T-helper 1 cell treated with Interleukin-12 subunit alpha and Interleukin-12 subunit beta and Interleukin-4 antibody, amounts not matched to agents 30 ng/mL and 1 ng/mL, for 36 hours (primary cell): ENCODE results near the gene RPTN. TPM values are rescaled to one million over a fixed set of nuclear protein-coding genes. Genes with fewer than 3 reads are reported as not detected.

ENCODE experiments used
- intact Hi-C: fragments of 100-400 bp; cut with micrococcal nuclease; formaldehyde crosslinking; loops from one replicate; pipeline ENCODE4 v1.15.1; 2024
- total RNA-seq: library from RNA; stranded (reverse); gene quantifications from 2 replicates; pipeline ENCODE4 v1.2.3, GENCODE V29; 2022

RPTN gene, protein sequence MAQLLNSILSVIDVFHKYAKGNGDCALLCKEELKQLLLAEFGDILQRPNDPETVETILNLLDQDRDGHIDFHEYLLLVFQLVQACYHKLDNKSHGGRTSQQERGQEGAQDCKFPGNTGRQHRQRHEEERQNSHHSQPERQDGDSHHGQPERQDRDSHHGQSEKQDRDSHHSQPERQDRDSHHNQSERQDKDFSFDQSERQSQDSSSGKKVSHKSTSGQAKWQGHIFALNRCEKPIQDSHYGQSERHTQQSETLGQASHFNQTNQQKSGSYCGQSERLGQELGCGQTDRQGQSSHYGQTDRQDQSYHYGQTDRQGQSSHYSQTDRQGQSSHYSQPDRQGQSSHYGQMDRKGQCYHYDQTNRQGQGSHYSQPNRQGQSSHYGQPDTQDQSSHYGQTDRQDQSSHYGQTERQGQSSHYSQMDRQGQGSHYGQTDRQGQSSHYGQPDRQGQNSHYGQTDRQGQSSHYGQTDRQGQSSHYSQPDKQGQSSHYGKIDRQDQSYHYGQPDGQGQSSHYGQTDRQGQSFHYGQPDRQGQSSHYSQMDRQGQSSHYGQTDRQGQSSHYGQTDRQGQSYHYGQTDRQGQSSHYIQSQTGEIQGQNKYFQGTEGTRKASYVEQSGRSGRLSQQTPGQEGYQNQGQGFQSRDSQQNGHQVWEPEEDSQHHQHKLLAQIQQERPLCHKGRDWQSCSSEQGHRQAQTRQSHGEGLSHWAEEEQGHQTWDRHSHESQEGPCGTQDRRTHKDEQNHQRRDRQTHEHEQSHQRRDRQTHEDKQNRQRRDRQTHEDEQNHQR
- total RNA-seq = not detected in 2 replicates

DNA sequence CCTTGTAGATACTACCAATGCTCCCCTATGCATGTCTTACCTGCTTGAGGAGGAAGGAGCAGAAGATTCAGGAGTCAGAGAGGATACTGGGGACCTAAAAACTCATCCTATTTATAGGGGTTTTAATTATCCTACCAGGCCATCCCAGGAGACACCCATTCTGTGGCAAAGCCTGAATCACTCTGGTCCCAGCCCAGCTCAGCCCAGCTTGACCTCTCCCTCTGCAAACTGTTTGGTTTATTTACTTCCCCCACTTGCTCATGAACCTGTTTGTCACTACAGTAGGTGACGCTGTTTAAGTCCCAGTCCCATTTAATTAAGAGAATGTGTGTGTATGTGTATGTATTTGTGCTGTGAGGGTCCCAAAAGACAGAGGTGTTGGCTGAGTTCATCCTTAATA is at the start of gene RPTN:
Gene RPTN, minus strand, starts transcription at position 85 of the 400 bp plus-strand sequence. CDS start 1,339 bp downstream, outside the sequence.
- intact Hi-C loops = no loop called here

DNA sequence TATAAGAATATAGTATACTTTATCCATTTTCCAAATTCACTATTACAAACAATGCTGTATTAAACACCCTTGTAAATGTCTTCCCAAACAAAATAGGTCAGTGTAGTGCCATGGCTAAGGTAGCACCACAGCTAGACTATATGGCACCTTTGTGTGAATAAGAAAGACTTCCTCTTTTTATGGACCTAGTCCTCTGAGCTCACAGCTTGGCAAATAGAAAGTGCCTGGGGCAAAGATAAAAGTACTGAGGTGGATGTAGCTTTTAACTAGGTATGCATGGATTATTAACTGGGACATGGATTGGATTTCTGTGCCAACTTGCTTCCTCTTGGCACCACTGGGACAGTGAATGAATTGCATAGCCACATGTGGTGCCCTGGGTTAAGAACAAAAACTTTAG is 40.0 kb upstream of the RPTN start:
- intact Hi-C loops = no loop called here

DNA sequence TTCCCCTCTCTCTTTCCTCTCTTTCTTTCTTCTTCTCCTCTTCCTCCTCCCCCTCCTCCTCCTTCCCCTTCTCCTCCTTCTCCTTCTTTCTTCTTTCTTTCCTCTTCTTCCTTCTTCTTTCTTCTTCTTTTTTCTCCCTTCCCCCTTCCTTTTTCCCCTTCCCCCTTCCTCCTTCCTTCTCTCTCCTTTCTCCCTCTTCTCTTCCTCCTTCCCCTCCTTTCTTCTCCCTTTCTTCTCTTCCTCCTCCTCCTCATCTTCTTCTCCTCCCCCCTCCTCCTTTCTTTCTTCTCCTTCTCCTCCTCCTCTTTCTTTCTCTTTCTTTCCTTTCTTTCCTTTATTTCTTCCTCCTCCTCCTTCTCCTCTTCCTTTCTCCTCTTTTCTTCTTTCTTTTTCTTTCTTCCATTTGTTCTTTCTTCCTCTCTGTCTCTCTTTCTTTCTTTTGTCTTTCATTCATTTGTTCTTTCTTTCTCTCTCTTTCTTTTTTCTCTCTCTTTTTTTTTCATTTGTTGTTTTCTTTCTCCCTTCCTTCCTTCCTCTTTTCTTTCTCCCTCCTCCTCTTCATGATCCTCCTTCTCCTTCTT is 38.4 kb upstream of the RPTN start:
- intact Hi-C loops = no loop called here

DNA sequence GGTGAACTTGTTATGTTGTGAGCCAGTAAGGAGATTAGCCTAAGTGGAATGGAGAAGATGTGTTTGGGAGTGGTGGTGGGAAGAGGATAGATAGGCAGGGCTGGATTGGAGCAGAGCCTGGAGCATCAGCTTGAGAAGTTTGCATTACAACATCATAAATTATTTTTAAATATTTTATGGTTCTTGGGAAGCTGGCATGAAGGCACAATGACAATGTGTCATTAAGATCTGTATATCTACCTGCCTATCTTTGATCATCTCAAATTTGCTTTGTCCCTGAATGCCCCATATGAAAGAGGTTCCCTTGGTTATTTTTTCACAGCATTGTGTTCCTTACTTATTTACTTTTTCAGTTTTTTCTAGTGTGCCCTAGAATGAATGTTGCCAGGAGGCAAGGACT is 32.7 kb upstream of the RPTN start:
- intact Hi-C loops = no loop called here

DNA sequence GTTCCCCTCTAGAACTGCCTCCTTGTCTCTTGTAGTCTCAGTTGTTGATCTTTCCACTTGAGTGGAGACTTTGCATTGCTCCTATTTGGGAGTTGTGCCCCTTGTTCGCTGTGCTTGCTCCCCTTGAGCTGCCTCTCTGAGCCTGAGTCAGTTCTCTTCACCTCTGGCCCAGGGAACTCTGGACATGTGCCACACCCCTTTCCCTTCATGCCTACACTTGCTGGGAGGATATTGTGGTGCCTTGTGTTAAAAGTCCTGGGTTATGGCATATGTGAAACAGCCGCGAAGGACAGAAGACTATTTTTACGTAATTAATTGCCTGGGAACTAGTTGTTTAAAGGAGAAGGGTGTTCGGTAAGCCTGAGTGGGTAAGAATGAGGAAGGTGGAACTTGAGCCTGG is 32.2 kb upstream of the RPTN start:
- intact Hi-C loops = no loop called here

DNA sequence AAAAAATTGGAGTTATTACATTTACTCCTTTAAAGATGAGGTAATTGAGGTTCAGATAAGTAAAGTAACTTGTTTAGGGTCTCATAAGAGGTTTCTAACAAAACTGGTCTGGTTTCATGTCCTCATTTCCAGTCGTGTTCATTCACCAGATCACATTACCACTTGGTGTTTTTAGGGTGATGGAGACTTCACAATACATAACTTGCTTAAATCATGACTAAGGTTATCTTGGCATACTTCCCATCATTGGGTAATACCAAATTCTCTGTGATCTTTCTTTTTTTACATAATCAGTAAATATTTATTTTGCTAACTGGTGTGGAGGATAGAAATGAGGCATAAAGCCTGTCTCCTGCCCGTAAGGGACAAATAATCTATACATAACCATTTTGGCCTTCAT is 31.6 kb upstream of the RPTN start:
- intact Hi-C loops = no loop called here

DNA sequence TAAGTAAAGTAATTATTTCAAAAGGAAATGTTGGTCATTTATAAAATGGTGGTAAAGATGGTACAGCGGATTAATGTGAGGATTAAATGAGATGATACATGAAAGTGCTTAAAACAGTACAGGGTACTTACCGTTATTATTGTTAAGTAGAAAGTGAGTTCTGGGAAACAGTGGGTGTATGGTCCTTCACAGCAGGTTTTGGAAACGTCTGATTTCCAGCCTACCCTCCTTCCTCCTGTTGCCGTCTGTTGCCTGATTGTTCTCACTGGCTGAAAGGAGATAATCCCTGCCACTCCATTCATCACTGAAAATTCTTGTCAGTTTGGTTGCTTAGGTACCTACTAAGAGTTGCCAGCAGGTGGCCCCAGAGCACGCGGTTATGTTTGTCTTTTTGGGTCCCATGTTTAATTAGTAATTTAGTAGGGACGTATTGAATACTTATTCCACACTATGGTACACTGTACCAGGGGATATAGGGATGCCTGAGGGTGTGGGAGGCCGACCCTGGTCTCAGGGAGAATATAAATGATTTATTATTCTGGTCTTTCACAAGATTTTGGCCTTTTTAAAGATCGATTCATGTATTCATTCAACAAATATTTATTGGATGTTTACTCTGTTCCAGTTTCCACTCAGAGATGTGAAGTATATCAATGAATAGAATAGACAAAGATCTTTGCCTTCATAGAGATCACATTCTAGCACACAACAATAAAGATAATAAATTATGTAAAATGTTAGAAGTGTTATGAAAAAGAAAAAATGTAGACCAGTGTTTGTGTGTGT is 30.8 kb upstream of the RPTN start:
- intact Hi-C loops = loop anchor here (1.0 to 10.0 kb wide), 5 partner anchors 79 to 268 kb away; no protein-coding TSS in a partner anchor

DNA sequence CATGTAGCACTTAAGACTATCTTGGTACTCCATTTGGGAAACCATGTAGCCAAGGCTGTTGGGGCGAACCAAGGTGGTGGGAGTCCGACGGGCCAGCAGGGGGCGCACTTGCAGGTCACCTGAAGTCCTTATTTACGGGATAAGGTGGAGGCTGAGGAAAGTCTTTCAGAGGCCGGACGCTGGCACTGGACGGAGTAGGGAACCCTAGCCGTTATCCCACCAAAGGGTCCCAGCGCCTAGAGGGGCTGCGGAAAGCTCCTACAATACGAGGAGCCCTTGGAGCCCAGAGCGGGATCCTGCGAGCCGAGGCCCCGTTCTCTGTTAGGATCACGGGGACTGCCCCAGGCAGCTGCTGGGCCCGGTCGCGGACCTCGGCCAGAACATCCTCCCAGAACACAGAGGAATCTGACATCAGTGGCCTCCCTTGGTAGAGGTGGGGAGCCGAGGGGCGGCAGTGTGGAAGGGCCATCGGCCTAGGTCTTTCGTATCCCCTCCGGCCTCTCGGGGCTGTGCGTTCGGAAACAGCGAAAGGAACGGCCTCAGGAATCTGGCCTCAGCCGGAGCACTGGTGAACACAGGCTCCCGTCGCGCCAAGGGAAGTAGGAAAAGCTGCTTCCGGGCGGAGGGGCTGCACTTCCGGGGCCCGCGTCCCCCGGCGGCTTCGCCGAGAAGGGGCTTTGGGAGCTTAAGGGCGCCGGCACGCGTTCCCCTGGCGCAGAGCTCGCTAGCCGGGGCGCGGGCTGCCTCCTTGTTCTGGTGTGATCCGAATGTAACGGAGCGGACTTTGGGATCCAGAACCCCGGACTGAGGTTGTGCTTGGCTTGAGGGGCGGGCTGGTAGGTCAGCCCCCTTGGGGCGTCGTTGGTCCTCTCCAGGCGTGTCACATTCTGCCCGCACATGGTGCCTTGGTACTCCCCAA is 29.9 kb upstream of the RPTN start:
- intact Hi-C loops = loop anchor here (1.0 to 10.0 kb wide), 5 partner anchors 78 to 269 kb away; no protein-coding TSS in a partner anchor

DNA sequence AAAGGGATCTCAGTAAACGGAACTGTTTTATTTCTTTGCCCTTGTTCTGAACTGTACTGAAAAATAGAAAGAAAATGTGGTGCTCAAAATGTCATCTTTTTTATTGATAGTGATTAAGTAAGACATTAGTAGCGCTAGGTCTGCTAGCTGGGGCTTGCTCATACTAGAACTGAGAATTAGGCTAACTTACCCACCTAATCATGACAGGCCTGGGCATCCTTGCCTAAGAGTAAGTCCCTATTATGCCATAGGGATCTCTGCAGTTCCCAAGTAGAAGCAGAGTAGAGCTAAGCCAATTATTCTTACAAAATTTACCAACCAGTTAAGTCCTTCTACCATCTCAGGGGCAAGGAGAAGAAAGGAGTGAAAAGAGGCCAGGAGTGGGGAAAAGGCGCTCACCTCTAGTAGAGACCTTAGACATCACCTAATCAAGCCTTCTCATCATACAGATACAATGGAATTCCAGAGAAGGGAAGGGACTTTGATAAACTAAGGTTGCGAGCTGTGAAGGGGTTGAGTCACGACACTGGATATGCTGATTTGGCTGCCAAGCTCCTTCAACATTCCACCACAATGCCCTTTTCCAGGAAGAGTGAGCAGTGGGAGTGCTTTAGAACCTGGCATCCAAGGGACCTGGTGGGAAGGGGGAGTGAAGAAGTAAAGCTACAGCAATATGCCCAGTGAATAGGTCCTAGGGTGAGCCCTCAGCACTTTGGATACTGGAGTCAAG is 27.7 kb upstream of the RPTN start:
- intact Hi-C loops = loop anchor here (10.0 kb wide), 1 partner anchor 222 kb away; no protein-coding TSS in a partner anchor

DNA sequence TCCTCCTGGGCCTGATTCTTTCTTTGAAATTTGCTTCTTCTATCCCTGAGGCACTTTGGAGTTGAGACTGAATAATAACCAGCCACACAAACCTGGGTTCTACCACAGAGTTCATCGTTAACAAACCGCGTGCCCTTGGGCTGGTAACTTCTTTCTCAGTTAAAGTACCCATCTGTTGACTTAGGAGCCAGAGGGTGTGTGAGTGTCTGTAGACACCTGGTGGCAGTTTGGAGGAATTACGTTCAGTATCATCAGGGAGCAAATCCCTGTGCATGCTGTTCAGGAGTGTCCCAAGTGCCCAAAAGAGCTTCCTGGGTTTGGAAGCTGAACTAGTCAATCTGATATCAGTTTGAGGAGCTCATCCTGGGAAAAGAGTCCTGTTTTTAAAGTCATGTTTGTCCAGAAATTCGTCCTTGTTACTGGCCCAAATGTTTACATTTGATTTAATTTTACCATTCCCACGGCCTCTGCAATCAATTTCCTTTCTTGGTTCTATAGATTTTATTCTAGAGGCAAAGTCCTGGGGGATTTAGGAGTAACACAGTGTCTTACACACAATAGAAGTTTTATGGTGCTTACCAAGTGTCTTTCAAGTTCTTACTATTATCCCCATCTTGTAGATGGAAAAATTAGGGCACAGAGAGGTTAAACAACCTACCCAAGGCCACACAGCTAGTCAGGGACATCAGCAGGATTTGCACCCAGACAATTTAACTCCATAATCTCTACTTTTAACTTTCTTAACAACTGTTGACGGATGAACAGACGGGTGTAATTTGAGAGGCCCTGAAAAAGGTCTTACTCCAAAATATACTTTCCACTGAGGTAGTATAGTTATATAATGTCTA is 26.7 kb upstream of the RPTN start:
- intact Hi-C loops = loop anchor here (1.0 to 10.0 kb wide), 5 partner anchors 43 to 251 kb away; no protein-coding TSS in a partner anchor

DNA sequence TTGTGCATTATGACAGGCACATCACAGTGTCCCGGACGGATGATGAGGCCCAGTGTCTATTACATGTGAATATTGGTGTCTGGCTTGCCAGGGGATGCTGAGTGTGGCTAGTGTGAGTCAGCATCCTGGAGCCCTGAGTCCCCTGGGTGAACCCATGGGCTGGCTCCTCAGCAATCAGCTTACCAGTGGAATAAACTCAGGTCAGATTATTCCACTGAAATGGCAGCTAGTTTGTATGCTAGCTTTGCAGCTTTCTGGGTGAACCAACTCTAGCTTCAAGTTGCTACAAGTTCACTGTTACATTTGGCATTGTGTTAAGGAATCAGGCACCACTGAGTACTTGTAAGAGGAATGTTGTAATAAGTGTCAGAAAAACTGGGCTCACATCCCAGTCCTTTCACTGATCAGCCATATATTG is 23.9 kb upstream of the RPTN start:
- intact Hi-C loops = loop anchor here (10.0 kb wide), 1 partner anchor 218 kb away; no protein-coding TSS in a partner anchor

DNA sequence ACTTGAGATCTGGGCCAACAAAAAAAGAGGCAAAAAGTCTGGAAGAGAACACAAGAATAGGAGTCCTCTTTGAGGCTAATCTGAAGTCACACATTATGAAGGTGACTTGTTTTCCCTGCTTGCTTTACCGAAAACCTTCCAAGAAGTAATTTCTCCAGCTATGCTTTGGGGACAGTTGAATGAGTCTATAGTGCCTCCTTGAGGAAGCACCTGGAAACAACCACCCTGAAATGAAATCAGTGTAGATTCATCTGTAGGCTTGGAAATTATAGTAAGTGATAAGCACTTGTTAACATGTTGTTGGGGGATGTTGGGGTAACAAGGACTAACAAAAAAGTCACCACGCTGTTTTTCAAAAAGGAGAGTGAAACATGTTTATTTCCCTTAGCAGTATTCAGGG is 23.4 kb upstream of the RPTN start:
- intact Hi-C loops = loop anchor here (10.0 kb wide), 1 partner anchor 218 kb away; no protein-coding TSS in a partner anchor

DNA sequence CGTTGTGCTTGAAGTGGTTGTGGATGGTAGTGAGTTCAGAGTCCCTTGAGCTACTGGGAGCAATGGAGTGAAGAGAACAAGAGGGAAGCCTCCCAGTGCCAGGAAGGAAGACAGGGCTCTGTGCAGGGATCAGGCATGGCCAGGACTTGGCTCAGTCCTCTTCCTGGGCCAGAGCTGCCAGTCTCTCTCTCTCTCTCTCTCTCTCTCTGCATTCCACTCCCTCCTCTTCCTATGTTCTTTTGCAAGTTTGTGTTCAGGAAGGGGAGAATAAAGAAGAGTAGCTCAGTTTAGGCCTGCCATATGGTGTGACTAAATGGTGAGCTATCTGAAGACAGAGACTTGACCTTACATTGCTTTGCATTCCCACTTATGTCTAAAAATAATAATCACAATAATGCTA is 20.5 kb upstream of the RPTN start:
- intact Hi-C loops = no loop called here

DNA sequence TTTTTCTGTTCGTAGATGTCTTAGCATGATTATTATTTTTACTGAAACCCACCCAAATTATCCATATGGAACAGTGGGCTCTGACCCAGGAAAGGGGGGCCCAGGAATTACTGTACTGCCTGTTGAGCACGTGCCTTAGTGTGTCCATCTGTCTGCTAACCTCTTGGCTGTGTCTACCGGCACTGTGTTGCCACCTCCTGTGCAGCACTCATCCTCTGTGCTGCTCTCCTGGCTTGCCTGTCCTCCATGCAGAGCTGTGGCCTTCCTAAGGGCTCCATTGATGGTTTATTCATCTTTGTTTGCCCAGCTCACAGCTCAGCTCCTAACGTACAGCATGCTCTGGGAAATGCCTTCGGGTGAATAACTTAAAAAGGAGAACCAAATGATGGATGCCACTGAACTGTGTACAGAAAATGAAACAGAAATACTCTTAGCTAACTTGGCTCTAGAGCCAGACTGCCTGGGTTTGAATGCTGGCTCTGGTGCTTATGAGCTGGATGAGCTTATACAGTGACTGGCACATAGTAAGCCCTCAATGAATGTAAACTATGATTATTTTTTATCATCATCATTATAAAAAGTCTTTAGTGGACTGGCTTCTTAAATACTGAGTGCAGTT is 11.4 kb upstream of the RPTN start:
- intact Hi-C loops = no loop called here

DNA sequence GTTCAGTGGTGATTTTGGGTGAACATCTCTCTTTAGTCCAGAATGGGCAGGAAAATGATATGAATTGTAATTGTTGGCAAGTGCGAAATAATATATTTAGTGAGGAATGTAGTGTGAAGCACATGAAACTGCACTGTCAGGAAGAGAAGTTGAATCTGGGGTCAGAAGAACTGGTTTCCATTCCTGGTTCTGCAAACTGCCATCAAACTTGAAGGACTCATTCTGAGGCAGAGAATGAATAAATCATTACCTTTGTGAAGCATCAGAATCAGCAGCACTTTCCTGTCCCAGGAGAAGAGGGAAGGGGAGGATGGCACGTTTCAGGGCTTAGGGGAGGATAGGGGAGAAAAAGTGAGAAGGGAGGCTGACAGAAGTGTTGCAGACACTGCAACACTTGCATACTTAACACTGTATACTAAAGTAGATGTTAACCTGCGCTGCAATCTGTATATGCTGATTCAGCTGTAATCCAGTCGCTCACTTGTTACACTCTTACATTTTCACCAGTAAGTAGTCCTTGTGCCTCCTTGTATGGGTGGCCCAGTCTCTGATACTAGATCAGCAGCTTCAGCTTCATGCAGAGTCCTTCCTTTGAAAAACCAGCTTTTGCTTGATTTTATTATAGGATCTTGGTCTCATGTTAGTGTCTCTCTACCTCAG is 10.5 kb upstream of the RPTN start:
- intact Hi-C loops = no loop called here

DNA sequence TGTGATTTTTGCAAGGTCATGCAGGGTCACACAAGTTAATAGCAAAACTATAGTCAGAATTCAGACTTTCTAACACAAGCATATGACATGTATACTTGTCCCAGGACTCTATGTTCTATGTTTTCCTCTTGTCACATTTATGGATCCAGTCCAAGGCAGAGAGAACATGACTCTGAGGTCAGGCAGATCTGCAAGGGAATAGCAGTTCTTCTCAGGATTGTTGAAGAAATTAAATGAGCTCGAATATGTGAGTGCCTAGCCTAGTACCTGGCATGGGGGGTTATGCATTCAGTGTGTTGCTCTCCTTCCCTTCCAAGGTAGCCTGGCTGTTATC is 9.5 kb upstream of the RPTN start:
- intact Hi-C loops = no loop called here

DNA sequence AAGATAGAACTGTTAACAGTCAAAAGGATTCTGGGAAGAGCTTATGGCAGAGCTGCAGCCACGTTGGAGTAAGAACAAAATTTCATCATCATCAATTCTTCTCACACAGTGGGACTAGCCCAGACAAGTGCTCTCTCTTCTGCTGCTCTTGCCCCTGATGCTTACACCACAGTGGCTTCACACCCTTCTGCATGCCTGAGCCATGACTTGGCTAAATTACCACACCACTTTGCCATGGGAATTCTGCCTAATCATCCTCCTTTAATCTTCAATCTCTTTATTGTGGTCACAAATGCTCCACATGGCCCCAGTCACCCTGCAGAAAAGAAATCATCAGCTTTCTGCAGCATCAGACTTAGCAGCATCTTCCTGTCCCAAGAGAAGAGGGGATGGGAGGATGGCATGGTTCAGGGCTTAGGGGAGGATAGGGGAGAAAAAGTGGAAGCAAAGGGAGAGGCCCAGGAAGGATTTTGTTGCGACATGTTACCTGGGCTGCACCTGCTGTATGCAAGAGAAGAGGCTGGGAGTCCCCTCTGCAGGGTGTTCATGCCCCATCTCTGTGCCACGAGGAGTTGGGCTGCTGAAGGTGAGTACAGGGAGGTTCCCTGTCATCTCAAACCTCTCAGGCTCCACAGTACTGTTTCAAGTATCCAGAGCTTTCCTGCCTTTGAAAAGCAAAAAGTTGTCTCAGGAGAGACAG is 9.0 kb upstream of the RPTN start:
- intact Hi-C loops = no loop called here
